Putamen (tissue), 1 donor: Measurements from ENCODE around the gene GLYATL1B.
A peak's percentile ranks its signal among the peaks of the same experiment; 100 is the strongest.
"Not testable (repeated sequence)": the region's sequence is repeated elsewhere in the genome, so short reads cannot be mapped to it uniquely, and the experiment has no call there.

Experiments
- DNase-seq: peaks from one replicate; pipeline ENCODE4 v3.0.0-alpha.2; 2016; ENCODE audit warnings: low spot score

Gene GLYATL1B

GRCh38 chr11:59095972-59096575 lies 10.0 kb downstream of the GLYATL1B start:
- DNase-seq, result not testable (repeated sequence)

DNA sequence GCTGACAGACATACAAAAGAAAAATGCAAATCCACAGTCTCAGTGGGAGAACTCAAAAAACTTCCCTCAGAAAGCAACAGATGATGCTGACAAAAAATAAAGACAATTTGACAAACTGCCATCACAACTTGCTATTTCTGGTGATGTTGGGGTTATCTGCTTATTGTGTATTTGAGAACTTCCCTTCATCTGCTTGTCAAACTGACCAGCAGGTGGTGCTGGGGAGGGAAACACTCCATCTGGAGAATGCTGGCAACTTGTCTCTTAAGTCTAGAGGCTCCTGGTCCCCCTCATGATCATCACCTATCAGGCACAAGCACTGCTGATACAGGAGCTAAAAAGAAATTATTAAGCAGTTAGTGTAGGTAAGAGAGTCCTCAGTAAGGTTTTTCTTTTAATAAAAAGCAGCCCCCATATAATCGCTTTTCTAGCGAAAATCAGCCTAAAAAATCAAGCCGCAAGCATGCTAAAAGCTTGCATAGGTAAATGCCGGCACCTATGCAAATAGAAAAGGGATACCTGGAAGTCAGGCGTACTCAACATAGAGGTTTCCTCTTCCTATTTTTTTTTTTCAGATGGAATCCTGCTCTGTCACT lies 11.1 kb downstream of the GLYATL1B start:
- peak; percentile 12 for DNase-seq

DNA sequence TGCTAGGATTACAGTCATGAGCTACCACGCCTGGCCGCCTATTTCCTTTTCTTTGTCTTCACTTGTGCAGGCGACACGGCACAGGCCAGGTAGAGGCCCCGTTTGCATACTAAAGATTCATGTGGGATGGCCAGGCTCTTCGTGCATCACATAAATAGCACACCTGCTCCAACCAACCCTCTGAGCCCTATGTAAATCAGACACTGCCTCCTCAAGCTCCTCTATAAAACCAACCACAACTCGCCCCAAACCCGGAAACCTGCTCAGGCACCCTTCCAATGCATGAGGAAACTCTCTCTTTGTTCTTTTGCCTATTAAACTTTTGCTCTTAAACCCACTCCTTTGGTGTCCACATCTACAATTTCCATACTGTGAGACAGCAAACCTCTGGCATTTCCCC lies 11.8 kb downstream of the GLYATL1B start:
- DNase-seq, result not testable (repeated sequence)

DNA sequence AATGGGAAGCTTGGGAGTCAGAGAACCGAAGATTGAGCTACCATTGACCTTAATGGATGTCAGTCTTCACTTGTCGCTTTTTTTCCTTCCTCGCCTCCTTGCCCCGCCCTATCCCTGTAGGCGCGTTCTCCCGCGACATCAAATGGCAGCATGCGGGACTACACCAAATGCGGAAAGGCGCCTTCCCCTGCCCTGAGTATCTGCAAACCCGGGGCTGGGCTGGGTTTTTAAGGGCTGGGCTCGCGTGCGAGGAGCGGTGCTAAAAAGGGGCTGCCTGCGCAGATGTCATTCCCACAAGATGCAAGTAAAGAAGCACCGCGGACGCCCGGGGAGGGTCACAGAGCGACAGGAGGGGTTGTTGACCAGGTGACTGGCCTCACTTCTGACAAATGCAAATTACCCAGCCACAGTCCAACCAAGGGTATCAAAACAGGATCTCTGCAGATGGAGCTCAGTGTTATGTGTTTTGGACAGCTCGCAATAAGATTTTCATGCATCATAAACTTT lies 16.2 kb downstream of the GLYATL1B start:
- no peak for DNase-seq

DNA sequence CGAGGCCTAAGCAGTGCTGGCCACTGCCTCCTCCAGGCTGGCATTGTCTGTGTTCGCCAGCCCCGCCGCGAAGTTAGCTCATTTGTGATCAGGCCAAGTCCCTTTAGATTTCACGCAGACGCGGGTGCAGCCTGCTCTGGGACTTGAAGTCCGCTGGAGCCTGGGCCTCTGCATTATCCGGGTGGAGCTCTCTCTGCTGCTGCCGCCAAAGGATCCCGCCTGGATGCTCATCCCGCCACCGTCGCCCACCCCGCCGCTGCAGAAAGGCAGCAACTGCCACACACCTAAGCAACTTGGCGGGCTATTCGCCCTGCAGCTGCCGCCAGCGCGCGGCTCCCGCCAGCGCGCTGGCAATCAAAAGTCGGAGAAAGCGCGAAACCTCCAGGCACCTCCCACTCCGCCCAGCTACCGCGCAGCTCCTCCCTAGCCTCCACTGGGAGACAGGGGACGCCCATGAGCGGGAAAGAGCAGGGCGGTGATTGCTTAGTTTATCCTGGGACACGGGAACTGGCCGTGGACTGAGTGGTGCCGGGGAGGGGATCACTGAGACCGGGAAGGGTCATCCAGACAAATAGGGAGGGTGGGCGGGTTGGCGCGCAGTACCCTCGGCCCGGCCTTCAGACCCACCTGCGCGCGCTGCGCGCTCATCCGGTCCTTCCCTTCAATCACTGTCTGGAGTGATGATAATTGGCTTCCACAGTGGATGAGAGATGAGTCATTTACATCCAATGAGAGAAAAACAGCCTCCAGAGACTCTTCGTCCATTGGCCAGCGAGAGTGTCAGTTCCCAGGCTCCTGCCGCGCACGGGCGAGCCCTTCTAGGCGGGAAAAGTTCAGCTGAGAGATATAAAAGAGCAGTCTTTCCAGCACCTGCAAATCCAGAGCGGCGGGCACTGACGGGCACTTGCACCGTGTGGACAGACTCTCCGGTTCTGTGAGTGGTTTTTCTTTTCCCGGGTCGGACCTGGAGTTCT lies 20.5 kb downstream of the GLYATL1B start, which contains the start of gene FAM111B:
FAM111B (plus strand) TSS at position 875 of the 974 bp plus-strand sequence. CDS start 2,389 bp downstream, outside the sequence.
- DNase-seq, result peak; percentile 84

DNA sequence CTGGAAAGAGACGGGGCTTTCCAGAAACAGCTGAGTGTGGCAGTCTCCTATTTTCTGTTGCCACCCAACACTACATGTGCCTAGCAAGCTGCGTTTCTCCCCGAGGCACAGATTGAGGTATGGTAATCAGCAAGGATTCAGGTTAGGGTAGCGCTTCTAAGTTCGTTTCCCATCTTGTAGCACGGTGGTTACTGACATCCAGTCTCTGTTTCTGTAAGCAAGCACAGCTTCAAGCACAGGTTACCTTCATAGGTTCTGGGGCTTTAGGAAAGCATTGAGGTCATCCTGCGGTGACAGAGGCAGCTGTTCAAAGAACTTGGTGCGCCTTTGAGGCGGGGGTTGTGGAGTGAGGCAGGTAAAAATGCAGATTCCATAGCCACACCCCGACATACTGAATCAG lies 21.6 kb downstream of the GLYATL1B start:
- not testable (repeated sequence) for DNase-seq

- DNase-seq, result no peak
These were observed 26.4 kb downstream of the GLYATL1B start for GRCh38 chr11:59112494-59112893.

DNA sequence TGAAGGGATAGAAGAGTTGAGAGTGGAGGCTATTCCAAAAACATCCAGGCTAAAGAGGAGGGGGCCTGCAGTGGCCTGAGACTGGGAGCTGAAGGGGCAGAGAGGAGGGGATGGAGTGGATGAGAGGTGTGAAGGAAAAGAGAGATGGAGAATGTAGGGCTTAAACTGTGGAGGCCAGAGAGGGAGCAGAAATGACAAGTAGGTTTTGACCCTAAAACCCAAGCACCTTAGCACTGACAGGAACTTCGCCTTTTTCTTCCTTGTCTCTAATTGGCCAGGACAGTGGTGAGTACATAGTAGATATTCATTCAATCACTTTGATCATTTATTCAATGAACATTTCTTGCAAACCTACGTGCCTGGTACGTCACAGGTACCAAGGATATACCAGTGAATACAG lies 28.2 kb downstream of the GLYATL1B start:
- no peak for DNase-seq

DNA sequence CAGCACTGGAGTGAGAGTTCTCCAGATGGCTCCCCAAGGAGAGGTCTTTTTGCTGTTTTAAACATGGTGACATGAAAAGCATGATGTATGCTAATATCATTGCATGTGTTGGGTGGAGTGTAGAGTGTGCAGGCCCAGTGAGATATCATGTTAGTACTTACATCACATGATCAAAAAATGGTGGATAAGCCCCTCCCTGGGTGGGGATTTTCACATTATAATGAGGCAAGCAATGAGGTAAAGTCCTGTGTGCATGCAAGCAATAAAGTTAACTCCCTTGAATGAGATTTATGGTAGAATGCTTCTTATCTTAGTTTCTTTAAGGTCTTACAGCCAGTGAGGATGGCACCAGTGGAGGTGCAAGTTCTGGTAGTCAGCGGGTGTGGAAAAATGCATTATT lies 29.4 kb downstream of the GLYATL1B start:
- no peak for DNase-seq

DNA sequence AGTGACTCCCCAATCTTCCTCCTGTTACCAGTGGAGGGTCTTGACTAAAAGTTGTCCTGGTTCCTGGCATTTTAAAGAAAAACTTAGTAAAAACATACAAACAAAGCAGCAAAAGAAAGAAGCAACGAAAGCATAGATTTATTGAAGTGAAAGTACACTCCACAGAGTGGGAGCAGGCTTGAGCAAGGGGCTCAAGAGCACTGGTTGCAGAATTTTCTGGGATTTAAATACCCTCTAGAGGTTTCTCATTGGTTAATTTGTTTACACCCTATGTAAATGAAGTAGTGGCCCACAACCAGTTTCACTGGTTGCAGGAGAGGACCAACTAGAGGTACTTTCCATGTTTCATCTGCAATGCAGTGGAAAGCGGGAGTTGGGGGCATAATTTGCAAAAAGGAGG lies 31.7 kb downstream of the GLYATL1B start:
- no peak for DNase-seq

GRCh38 chr11:59119826-59120225 lies 33.7 kb downstream of the GLYATL1B start:
- DNase-seq, result no peak

DNA sequence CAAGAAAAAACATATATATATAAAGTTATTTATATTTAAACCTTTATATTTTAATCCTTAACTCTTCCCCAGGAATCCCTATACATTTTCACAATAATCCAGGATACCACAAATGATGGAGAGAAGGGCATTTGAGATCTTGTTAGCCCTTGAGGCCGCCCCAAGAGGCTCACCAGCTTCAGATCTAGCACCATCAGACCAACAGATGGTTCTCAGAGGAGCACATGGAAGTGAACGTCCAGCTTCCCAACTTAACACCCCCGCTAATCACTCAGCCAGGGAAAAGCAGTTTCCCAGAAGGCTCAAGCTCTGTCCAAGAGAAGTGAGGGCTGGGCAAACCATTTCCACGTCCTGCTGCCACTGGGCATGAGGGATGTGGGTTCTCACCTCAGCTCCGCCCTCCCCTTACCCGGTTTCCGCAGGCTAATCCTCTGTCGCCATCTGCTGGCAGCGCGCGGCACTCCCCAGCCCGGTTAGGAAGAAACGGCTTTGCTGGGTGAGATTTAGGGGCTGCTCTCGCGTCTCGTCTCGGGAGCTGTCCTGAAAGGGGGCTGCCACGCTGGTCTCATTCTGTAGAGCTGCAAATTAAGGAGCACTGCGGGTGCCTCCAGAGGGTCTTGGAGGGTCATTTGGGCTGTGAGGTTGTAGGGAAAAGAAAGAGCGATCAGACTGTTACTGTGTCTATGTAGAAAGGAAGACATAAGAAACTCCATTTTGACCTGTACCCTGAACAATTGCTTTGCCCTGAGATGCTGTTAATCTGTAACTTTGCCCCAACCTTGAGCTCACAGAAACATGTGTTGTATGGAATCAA lies 49.7 kb downstream of the GLYATL1B start:
- peak; percentile 36 for DNase-seq

DNA sequence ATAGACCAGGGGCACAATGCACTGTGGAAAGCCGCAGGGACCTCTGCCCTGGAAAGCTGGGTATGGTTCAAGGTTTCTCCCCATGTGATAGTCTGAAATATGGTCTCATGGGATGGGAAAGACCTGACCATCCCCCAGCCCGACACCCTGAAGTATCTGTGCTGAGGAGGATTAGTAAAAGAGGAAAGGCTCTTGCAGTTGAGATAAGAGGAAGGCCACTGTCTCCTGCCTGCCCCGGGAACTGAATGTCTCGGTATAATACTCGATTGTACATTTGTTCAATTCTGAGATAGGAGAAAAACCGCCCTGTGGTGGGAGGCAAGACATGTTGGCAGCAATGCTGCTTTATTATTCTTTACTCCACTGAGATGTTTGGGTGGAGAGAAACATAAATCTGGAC lies 50.4 kb downstream of the GLYATL1B start:
- not testable (repeated sequence) for DNase-seq

GRCh38 chr11:59137190-59137589 lies 51.1 kb downstream of the GLYATL1B start:
- no peak for DNase-seq

DNA sequence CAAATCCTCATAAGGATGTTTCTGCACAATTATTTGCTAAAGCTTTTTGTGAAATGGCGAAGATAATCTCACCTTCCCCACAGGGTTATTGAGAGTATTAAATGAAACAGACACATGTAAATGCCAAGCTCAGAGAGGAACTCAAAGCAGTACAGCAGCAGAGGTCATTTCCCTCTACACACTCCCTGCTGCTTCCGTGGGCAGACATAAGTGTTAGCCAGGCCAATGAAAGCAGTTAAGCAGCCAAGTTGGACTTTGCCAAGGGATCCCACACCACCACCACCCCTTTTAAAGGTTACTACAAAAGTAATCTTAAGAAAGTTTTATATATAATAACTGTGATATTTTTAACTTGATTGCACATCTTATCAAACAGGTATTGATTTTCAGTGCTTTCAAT lies 52.5 kb downstream of the GLYATL1B start:
- no peak for DNase-seq

- DNase-seq, result no peak
These were observed 55.1 kb downstream of the GLYATL1B start for GRCh38 chr11:59141191-59141590.

DNA sequence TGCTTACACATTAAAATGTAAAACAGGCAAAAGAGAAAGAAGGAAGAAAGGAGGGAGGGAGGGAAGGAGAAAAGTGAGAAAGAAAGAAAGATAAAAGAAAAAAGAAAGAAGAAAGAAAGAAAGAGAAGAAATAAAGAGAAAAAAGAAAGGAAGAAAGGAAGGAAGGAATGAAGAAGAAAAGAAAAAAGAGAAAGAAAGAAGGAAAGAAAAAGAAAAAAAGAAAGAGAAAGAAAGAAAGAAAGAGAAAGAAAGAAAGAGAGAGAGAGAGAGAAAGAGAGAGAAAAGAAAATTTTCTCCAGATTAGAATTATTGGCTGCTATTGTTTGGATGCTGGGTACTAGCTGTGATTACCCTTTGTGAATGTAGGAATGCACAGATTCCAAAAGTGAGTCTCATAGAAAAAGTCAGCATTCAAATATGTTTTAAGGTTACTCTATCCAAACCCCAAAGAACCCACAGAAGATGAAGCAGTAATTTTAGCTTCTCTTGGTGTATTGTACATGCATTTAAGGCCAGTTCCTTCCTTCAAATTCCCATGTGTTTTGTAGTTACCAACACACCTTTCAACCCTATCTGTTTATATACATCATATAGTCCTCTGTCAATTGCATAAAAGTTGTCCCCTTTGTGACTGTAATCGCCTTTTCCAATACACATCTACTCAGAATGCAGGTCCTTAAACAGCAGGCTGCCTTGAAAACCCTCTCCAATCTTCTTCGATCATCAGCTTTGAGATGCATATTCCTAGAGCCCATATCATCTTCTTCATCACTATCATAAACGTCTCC lies 55.8 kb downstream of the GLYATL1B start:
- peak; percentile 0 for DNase-seq

DNA sequence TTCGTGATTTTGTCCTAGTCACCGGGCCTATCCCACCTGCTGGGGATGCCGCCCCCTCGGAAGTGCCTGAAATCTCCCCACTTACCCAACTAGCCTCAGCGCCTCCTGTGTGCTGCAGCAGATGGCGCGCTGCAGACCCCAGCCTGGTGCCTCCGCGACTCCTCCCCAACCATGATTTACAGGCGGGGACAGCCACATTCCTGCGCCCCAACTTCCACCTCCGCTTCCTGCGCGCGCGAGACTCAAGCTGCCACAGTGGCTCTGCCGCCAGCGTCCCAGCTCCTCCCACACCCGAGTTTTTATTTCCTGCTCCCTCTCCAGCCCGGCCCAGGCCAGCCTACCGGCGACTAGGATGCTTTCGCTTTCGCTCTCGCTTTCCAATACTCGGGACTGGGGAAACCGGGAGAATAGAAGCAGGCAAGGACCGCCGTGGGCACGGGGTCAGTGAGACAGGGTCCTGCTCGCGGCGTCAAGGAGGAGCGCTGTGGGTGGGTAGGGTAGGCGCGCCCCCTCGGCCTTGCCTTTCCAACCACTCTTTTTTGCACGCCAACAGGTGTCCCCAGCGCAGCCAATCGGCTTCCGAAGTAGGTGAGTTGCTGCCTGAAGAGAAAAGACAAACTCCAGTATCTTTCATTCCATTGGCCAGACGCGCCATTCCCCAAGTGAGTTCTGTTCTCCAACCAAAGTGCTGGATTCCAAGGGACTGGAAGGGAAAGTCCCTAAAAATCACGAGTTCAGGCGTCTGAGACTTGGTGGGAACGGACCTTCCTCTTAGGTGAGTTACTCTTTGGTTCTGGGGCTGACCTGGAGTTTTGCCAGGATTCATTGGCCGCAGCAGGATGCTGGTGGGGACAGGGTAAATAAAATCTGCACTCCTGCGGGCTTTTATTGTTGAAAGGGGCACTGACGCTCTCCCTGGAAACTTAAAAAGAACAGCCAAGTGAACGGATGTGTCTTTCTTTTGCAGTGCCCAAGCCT lies 56.7 kb downstream of the GLYATL1B start, which contains the start of gene FAM111A:
FAM111A (plus strand) TSS at position 327 of the 978 bp plus-strand sequence. CDS start 6,017 bp downstream, outside the sequence.
- peak; percentile 66 for DNase-seq

- no peak for DNase-seq
These were observed 58.0 kb downstream of the GLYATL1B start for GRCh38 chr11:59144096-59144495.
